GM12864 (cell line): Measurements from ENCODE around the gene SLC39A11.

Experiments
- DNase-seq: peaks from one replicate; pipeline ENCODE4 v3.0.0-alpha.2; 2011; ENCODE audit warnings: low read depth
- H3K4me3 ChIP-seq: 2 replicates; pipeline ENCODE4 v1.5.1; 2011; ENCODE audit warnings: mild to moderate bottlenecking, low read depth, low read length, control low read depth
- CTCF ChIP-seq: IDR thresholded peaks from 2 replicates; pipeline ENCODE4 v1.5.1; 2011; ENCODE audit warnings: low read depth, mild to moderate bottlenecking, moderate library complexity, low read length, control low read depth, inconsistent platforms; ENCODE audit errors: missing control alignments

The SLC39A11 gene

GRCh38 chr17:72677714-72678390 lies 414.6 kb downstream of the SLC39A11 start:
- H3K4me3 ChIP-seq = no peak overlapping the region
- no peak for DNase-seq
- TF ChIP-seq CTCF = no peak

DNA sequence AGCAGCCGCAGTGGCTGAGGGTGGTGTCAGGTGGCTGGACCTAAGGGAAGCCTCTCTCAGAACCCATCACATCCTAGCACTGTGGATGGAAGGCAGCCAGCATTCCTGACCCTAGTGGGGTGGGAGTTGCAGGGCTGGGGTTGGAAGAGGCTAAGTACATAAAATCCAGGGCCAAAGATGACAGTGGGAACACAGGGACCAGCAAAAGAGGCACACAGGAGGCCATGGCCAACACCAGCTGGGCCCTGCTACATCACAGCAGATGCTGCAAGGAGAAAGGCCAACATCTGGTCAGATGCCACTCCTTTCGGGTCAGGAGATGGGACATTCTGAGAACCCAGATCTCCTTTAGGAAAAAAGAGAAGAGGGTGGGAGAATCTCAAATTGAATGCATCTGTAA lies 415.4 kb downstream of the SLC39A11 start:
- no peak for TF ChIP-seq CTCF
- DNase-seq = no peak
- H3K4me3 ChIP-seq = no peak overlapping the region

DNA sequence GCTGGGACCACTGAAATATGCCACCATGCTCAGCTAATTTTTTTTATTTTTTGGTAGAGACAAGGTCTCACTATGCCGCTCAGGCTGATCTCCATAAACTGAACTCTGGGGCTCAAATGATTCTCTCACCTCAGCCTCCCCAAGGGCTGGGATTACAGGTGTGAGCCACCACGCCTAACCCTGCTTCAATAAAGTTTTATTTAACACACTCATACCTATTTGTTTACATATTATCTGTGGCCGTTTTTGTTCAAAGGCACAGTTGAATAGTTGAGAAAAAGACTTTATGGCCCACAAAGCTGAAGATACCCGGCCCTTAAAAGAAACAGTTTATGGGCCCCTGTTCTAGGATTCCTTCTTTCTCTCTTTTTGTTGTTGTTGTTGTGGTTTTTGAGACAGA lies 419.8 kb downstream of the SLC39A11 start:
- DNase-seq = no peak
- no peak overlapping the region for H3K4me3 ChIP-seq
- TF ChIP-seq CTCF = no peak

- H3K4me3 ChIP-seq = no peak overlapping the region
- no peak for TF ChIP-seq CTCF
- DNase-seq = no peak
Measured at GRCh38 chr17:72671016-72671415, 421.5 kb downstream of the SLC39A11 start.

GRCh38 chr17:72667096-72668063 lies 425.1 kb downstream of the SLC39A11 start:
- H3K4me3 ChIP-seq = no peak overlapping the region
- DNase-seq = no peak
- TF ChIP-seq CTCF = no peak

DNA sequence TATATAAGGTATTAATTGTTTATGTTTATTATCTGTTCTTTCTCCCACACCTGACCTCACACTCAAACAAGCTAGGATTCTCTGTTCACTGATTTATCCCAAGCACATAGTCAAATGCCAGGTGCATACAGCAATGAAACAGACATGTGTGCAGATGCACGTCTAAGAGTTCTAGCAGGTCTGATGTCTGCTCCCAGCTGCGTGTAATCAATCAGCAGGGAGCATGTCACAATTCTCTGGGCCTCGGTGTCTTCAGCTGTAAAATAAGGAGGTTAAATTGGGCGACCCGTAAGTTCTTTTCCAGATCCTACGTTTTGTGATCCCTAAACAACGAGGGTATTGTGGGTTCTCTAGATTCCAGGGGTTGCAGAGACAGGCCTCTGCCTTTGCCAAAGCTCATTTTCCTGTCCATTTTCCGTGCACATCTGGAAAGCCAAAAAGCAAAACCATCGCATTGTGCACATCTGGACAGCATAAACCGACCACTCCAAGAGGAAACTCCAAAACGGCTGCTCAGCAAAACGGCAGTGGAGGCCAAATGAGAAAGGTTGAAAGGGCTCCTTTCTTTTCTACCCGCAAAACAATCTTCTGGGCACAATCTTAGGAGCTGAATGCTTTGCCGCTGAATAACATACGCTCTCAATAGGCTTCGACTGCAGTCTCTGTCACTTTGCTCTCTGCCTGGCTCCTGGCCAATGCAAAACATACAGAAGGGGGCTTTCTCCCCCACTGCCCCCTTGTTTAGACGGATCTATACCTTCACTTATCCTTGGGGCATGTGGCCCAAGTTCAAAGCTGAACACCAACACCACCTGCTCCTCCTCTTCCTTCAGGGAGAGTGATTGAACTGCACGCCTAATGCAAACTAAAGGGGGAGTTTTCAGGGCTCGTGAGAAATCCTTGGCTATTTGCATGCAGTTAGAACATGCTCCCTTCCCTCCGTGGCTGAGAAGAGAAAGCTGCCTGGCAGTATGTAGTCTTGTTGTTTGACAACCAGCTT lies 426.3 kb downstream of the SLC39A11 start:
- no peak for TF ChIP-seq CTCF
- no peak overlapping the region for H3K4me3 ChIP-seq
- DNase-seq = no peak
